MM.1S (cell line): Measurements from ENCODE around the gene ACTC1.

ENCODE experiments used
- EZH2 ChIP-seq: fragments of 300-600 bp; sonication (generic); optimal IDR thresholded peaks from 2 replicates; pipeline ENCODE3; 2017; ENCODE audit warnings: low read depth, mild to moderate bottlenecking, antibody characterized with exemption, low read length, mixed read lengths
- EZH2phosphoT487 ChIP-seq: fragments of 300-600 bp; sonication (generic); IDR thresholded peaks from 2 replicates; pipeline ENCODE4 v1.6.1; 2018; ENCODE audit warnings: antibody characterized with exemption, low read length
- TF ChIP-seq, protein P1 (sequence below): fragments of 300-600 bp; sonication (generic); IDR thresholded peaks from 2 replicates; pipeline ENCODE4 v1.5.1; 2016; ENCODE audit warnings: antibody characterized with exemption, low read length, mixed read lengths

DNA sequence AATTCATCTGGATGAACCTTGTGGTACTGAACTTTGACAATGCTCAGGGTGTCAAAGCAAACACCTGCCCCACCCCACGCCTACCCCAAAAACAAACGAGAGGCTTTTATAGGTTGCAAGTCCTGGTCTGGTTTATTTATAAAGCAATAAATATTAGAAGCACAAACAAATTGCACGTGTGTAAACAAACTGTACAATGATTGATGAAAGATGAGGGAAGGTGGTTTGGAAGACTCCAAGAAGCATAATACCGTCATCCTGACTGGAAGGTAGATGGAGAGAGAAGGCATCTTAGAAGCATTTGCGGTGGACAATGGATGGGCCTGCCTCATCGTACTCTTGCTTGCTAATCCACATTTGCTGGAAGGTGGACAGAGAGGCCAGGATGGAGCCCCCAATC is 5.2 kb downstream of the ACTC1 start:
- TF ChIP-seq, protein P1, sequence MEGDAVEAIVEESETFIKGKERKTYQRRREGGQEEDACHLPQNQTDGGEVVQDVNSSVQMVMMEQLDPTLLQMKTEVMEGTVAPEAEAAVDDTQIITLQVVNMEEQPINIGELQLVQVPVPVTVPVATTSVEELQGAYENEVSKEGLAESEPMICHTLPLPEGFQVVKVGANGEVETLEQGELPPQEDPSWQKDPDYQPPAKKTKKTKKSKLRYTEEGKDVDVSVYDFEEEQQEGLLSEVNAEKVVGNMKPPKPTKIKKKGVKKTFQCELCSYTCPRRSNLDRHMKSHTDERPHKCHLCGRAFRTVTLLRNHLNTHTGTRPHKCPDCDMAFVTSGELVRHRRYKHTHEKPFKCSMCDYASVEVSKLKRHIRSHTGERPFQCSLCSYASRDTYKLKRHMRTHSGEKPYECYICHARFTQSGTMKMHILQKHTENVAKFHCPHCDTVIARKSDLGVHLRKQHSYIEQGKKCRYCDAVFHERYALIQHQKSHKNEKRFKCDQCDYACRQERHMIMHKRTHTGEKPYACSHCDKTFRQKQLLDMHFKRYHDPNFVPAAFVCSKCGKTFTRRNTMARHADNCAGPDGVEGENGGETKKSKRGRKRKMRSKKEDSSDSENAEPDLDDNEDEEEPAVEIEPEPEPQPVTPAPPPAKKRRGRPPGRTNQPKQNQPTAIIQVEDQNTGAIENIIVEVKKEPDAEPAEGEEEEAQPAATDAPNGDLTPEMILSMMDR = no peak
- no peak for TF ChIP-seq EZH2
- TF ChIP-seq EZH2phosphoT487 = no peak
